Transverse colon (tissue), 4 donors: Measurements from ENCODE around the gene CPT1A. TPM values are rescaled to one million over a fixed set of nuclear protein-coding genes. Genes with fewer than 3 reads are reported as not detected.

Source experiments
- DNase-seq: peaks from one replicate; pipeline ENCODE4 v3.0.0-alpha.2; 2019
- H3K27ac ChIP-seq, 4 donors: fragments of 200-600 bp; sonication (generic); 2 replicates each; pipeline ENCODE4 v1.5.1; 2016 to 2018; ENCODE audit warnings: inconsistent platforms in 4 of 4
- H3K27me3 ChIP-seq: fragments of 200-600 bp; sonication (generic); 2 replicates; pipeline ENCODE4 v1.5.1; 2017; ENCODE audit warnings: inconsistent platforms
- H3K36me3 ChIP-seq, 4 donors: fragments of 200-600 bp; sonication (generic); 2 replicates each; pipeline ENCODE4 v1.5.1; 2017 to 2019; ENCODE audit warnings: inconsistent platforms in 4 of 4
- H3K4me1 ChIP-seq, 4 donors: fragments of 200-600 bp; sonication (generic); 2 replicates each; pipeline ENCODE4 v1.5.1; 2017 to 2020; ENCODE audit warnings: inconsistent platforms in 4 of 4
- H3K4me3 ChIP-seq, 4 donors: fragments of 200-600 bp; sonication (generic); 1 replicate in 1 of 4; 2 replicates in 3 of 4; pipeline versions ENCODE4 v1.5.1 to v1.6.1; 2017 to 2019; ENCODE audit warnings: inconsistent platforms in 4 of 4
- H3K9me3 ChIP-seq, 2 donors: fragments of 200-600 bp; sonication (generic); 2 replicates each; pipeline ENCODE4 v1.5.1; 2017 to 2019; ENCODE audit warnings: inconsistent platforms in 2 of 2
- CTCF ChIP-seq, 5 experiments: fragments of 200-600 bp in 3 of 5; fragments of 450-650 bp in 2 of 5; sonication (generic) in 3 of 5; IDR thresholded peaks; 1 replicate in 2 of 5; 2 replicates in 3 of 5; pipeline ENCODE4 v1.5.1; 2016 to 2017; ENCODE audit warnings: antibody characterized with exemption in 5 of 5, inconsistent platforms in 3 of 5, mild to moderate bottlenecking in 2 of 5, moderate library complexity in 1 of 5
- EP300 ChIP-seq: sonication (generic); formaldehyde crosslinking; IDR thresholded peaks from one replicate; pipeline ENCODE4 v1.6.1; 2017; ENCODE audit warnings: antibody characterized with exemption, low read depth
- POLR2A ChIP-seq: fragments of 450-650 bp; IDR thresholded peaks from one replicate; pipeline ENCODE4 v1.6.1; 2016; ENCODE audit warnings: antibody characterized with exemption, mild to moderate bottlenecking, moderate library complexity
- POLR2AphosphoS5 ChIP-seq, 3 donors: sonication (generic); formaldehyde crosslinking; IDR thresholded peaks; one replicate each; pipeline ENCODE4 v1.6.1; 2016; ENCODE audit warnings: antibody characterized with exemption in 3 of 3
- WGBS, 2 donors: methylation state at CpG; one replicate each; pipeline ENCODE4 v1.1.5; 2018; ENCODE audit warnings: low coverage in 1 of 2; 5-methylcytosine and 5-hydroxymethylcytosine counted together
- in situ Hi-C, 4 donors: fragments of 200-750 bp; cut with MboI; loops; one replicate each; pipeline versions ENCODE4 v1.15.0 to v1.15.1; 2017; ENCODE audit warnings: low sequenced_read_pairs in 3 of 4, low pct_ligation_motif_present in 1 of 4, low pct_unique_long_range_greater_than_20kb in 1 of 4
- intact Hi-C: fragments of 100-400 bp; cut with DNase I; formaldehyde crosslinking; loops from one replicate; pipeline ENCODE4 v1.15.1; 2023; ENCODE audit warnings: low total_unique reads
- total RNA-seq, 4 donors: library from RNA; depleted of rRNA; stranded (reverse); fragments of >200 nt; gene quantifications; one replicate each; pipeline ENCODE4 v1.1.0, GENCODE V29; 2016

The CPT1A gene
- total RNA-seq, 4 donors from 2014 or later: 98.9 to 263 (median 177) TPM

DNA sequence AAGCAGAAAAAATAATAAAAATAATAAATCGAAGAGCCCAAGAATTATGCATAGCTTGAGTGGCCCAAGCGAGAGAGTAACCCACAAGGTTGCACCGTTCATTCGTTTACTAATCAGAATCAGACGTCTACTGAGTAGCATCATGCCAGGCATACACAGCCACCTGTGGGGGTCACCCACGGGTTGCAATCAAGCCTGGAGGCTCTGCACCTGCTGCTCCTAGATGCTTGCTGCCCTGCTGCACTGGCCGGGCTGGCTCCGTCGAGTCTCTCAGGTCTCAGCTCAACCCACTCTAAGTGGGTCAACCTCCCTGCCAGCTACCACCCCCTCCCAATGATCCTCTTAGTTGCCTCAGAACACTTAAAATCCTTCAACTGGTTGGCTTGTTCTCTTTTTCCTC, 88.4 kb downstream of the CPT1A start:
- WGBS, 2 donors: 57 to 71% methylated on average over 5 to 9 of the region's 9 CpGs
- H3K9me3 ChIP-seq: no peaks in the 10 kb centered on the region
- H3K27ac ChIP-seq: no peak overlapping the region
- in situ Hi-C loops (no loop called here), intact Hi-C loops (no loop called here)
- peaks cover 0 to 23% (median 5%) of the 10 kb centered on the region in 4 donors for H3K36me3 ChIP-seq
- H3K4me3 ChIP-seq: no peak overlapping the region
- TF ChIP-seq EP300: no peak
- no peak for TF ChIP-seq POLR2AphosphoS5 (IDR thresholded peaks at IDR 0.05)
- TF ChIP-seq POLR2A: no peak
- TF ChIP-seq CTCF (IDR thresholded peaks at IDR 0.05): no peak
- no peak for DNase-seq
- H3K4me1 ChIP-seq: peaks cover 5 to 15% (median 7%) of the 10 kb centered on the region in 4 donors
- no peaks in the 10 kb centered on the region for H3K27me3 ChIP-seq

DNA sequence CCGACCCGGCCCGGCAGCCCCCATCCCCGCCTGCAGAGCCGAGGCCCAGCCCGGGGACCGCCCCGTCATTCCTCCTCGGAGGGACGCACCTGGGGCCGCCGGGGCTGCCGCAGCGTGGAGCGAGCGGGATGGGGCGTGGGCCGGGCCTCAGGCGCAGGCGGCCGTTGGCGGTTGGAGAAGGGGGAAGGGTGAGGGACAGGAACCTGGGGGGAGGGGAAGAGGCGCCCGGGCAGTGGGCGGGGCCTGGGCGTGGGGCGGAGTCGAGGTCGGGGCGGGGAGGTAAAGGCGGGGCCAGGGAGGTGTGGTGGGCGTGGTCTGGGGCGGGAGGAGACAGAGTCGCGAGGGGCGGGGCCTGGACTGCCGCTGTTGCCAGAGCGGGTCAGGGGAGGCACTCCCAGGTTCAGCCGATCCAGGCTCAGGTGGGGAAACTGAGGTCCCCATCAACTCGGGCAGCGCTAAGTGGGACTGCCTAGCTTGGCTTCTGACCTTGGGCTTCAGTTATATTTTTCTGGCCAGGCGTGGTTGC, 90.3 kb downstream of the CPT1A start, which contains the start of gene TESMIN:
TSS of gene TESMIN (minus strand) at position 190 of the 526 bp plus-strand sequence. CDS start 860 bp downstream, outside the sequence.
- Histone ChIP-seq H3K9me3 (no peaks in the 10 kb centered on the region), H3K27me3 (no peaks in the 10 kb centered on the region), H3K4me3 (peak within 1 kb of the TSS; percentile 34 to 63 (median 50)), H3K36me3 (peaks cover 0 to 5% (median 2%) of the 10 kb centered on the region in 4 donors), H3K4me1 (peaks cover 5 to 15% (median 7%) of the 10 kb centered on the region in 4 donors), H3K27ac (peak within 1 kb of the TSS; percentile 12 to 86 (median 82))
- TF ChIP-seq CTCF (IDR thresholded peaks at IDR 0.05): no peak
- peak in 2 of 3 donors; percentile 49 to 63 for TF ChIP-seq POLR2AphosphoS5 (IDR thresholded peaks at IDR 0.05)
- peak; percentile 70 for TF ChIP-seq EP300
- TF ChIP-seq POLR2A: peak; percentile 43
- in situ Hi-C loops: no loop called here
- WGBS, 2 donors: 3% methylated on average over 27 of the region's 42 CpGs; no CpG with 5 or more reads in 1 of the 2 donors
- DNase-seq: peak; percentile 97
- intact Hi-C loops: no loop called here

GRCh38 chr11:68751004-68751325, 90.8 kb downstream of the CPT1A start:
- in situ Hi-C loops: no loop called here
- TF ChIP-seq CTCF (IDR thresholded peaks at IDR 0.05) (no peak), EP300 (no peak), POLR2A (no peak), POLR2AphosphoS5 (IDR thresholded peaks at IDR 0.05) (no peak)
- 2% methylated on average over 14 of the region's 22 CpGs; no CpG with 5 or more reads in 1 of the 2 donors for WGBS, 2 donors
- Histone ChIP-seq H3K4me3 (peak overlapping the region; percentile 34 to 63 (median 50)), H3K4me1 (peaks cover 5 to 15% (median 7%) of the 10 kb centered on the region in 4 donors), H3K27ac (peak overlapping the region; percentile 12 to 86 (median 82)), H3K9me3 (no peaks in the 10 kb centered on the region), H3K36me3 (peaks cover 0 to 1% (median under 1%) of the 10 kb centered on the region in 4 donors), H3K27me3 (no peaks in the 10 kb centered on the region)
- DNase-seq: no peak
- intact Hi-C loops: no loop called here

DNA sequence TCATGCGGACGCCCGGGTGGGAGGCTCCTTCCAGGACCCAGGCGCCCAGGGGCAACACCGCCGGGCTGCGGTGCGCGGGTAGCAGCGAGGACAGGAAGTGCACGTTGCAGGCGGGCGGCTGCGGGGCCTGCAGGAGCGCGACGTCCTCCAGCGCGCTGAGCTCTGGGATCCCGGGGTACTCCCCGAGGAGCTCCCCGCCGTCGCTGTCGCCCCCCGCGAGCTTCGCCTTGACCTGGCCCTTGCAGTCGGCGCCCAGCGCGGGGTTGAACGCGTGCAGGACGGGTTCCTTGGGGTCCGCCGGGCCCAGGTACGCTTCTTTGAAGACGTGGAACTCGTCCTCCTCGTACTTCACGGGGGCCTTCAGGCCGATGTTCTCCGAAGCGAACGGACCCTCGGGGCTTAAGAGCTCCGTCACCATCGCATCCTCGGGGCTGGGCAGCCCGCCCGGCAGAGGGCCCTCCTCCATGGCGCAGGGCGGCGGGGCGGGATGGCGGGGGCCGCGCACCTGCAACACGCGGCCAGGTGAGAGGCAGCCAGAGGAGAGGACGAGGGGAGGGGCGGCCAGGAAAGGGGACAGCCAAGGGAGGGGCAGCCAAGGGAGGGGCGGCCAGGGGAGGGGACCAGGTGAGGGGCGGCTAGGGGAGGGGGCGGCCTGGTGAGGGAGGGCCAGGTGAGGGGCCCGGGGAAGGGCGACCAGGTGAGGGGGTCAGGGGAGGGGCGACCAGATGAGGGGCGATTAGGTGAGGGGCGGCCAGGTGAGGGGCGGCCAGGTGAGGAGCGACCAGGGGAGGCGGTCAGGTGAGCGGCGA, 91.3 kb downstream of the CPT1A start:
- peak overlapping the region in 3 of 4 donors; percentile 39 to 63 (median 61) for H3K4me3 ChIP-seq
- WGBS, 2 donors: 48% methylated on average over 19 of the region's 76 CpGs; no CpG with 5 or more reads in 1 of the 2 donors
- DNase-seq: peak; percentile 24
- no peaks in the 10 kb centered on the region for H3K36me3 ChIP-seq
- no peaks in the 10 kb centered on the region for H3K27me3 ChIP-seq
- no peaks in the 10 kb centered on the region for H3K9me3 ChIP-seq
- intact Hi-C loops: no loop called here
- H3K27ac ChIP-seq: peak overlapping the region in 3 of 4 donors; percentile 78 to 86 (median 85)
- in situ Hi-C loops: no loop called here
- peaks cover 5 to 15% (median 7%) of the 10 kb centered on the region in 4 donors for H3K4me1 ChIP-seq
- TF ChIP-seq EP300 (no peak), POLR2AphosphoS5 (IDR thresholded peaks at IDR 0.05) (no peak), CTCF (IDR thresholded peaks at IDR 0.05) (no peak), POLR2A (no peak)
